GM12892 (cell line): ENCODE data around the gene ABR.
"Not testable (repeated sequence)": the region's sequence is repeated elsewhere in the genome, so short reads cannot be mapped to it uniquely, and the experiment has no call there.

Experiments
- DNase-seq: peaks from one replicate; pipeline ENCODE4 v3.0.0; 2011; ENCODE audit not compliant: insufficient read length
- FAIRE-seq: peaks from 2 replicates; lab custom pipeline; 2011; peaks lifted over from hg19 to GRCh38; lab: Jason Lieb, UNC
- POLR2A ChIP-seq: IDR thresholded peaks from 2 replicates; pipeline ENCODE4 v1.6.1; 2011; ENCODE audit warnings: low read depth, low read length, control low read depth
- POLR2AphosphoS5 ChIP-seq: IDR thresholded peaks from 2 replicates; pipeline ENCODE4 v1.6.1; 2011; ENCODE audit warnings: low read depth, low read length, control low read depth
- TAF1 ChIP-seq: IDR thresholded peaks from 2 replicates; pipeline ENCODE4 v1.6.1; 2011; ENCODE audit warnings: low read depth, mild to moderate bottlenecking, control low read depth, low read length, borderline replicate concordance

The ABR gene

GRCh38 chr17:975371-975915 is 204.3 kb downstream of the ABR start:
- TF ChIP-seq TAF1, result no peak
- TF ChIP-seq POLR2A, result no peak
- TF ChIP-seq POLR2AphosphoS5, result no peak
- DNase-seq (no peak), FAIRE-seq (no peak)

GRCh38 chr17:974778-975177 is 205.0 kb downstream of the ABR start:
- FAIRE-seq, DNase-seq: not testable (repeated sequence)

- TF ChIP-seq POLR2A (no peak), POLR2AphosphoS5 (no peak), TAF1 (no peak)
- FAIRE-seq (no peak), DNase-seq (no peak)
These were observed 206.7 kb downstream of the ABR start for GRCh38 chr17:973053-973452.

GRCh38 chr17:971861-972260 is 207.9 kb downstream of the ABR start:
- not testable (repeated sequence) for FAIRE-seq, DNase-seq

GRCh38 chr17:970364-970763 is 209.4 kb downstream of the ABR start:
- no peak for DNase-seq
- FAIRE-seq, result no peak
- TF ChIP-seq TAF1 (no peak), POLR2A (no peak), POLR2AphosphoS5 (no peak)

- DNase-seq (no peak), FAIRE-seq (no peak)
- TF ChIP-seq TAF1 (no peak), POLR2A (no peak), POLR2AphosphoS5 (no peak)
These were observed 209.9 kb downstream of the ABR start for GRCh38 chr17:969811-970355.

GRCh38 chr17:968812-969730 is 210.7 kb downstream of the ABR start:
- TF ChIP-seq TAF1 (no peak), POLR2AphosphoS5 (no peak), POLR2A (no peak)
- no peak for DNase-seq
- no peak for FAIRE-seq

GRCh38 chr17:967122-967521 is 212.7 kb downstream of the ABR start:
- TF ChIP-seq TAF1 (no peak), POLR2AphosphoS5 (no peak), POLR2A (no peak)
- no peak for FAIRE-seq
- no peak for DNase-seq

- no peak for DNase-seq
- TF ChIP-seq POLR2A (no peak), POLR2AphosphoS5 (no peak)
- no peak for FAIRE-seq
These were observed 214.3 kb downstream of the ABR start for GRCh38 chr17:965311-965989.

GRCh38 chr17:964876-965275 is 214.9 kb downstream of the ABR start:
- no peak for FAIRE-seq
- DNase-seq, result no peak
- no peak for TF ChIP-seq TAF1
- TF ChIP-seq POLR2A, result no peak
- TF ChIP-seq POLR2AphosphoS5, result no peak

- no peak for DNase-seq
- FAIRE-seq, result no peak
- TF ChIP-seq TAF1, result no peak
- TF ChIP-seq POLR2AphosphoS5, result no peak
- no peak for TF ChIP-seq POLR2A
These were observed 217.1 kb downstream of the ABR start for GRCh38 chr17:962670-963069.
